HepG2 (cell line): ENCODE measurements around the gene ADAD2. TPM values are rescaled to one million over a fixed set of nuclear protein-coding genes. Genes with fewer than 3 reads are reported as not detected.

Experiments used
- CBX1 ChIP-seq: IDR thresholded peaks from one replicate; pipeline ENCODE4 v1.6.1; 2016; ENCODE audit warnings: antibody characterized with exemption, low read depth
- CCDC6 ChIP-seq: sonication (generic); formaldehyde crosslinking; IDR thresholded peaks from 2 replicates; pipeline ENCODE4 v1.8.1; 2022; ENCODE audit warnings: mild to moderate bottlenecking, missing genetic modification reagents, moderate library complexity
- ERF ChIP-seq: IDR thresholded peaks from 2 replicates; pipeline ENCODE4 v1.6.1; 2018; ENCODE audit warnings: missing biosample characterization, missing genetic modification reagents
- FIP1L1 ChIP-seq: fragments of 200-400 bp; formaldehyde crosslinking; IDR thresholded peaks from 2 replicates; pipeline ENCODE4 v1.6.1; 2018; ENCODE audit warnings: low read depth, mild to moderate bottlenecking, low read length, moderate library complexity, borderline replicate concordance; ENCODE audit not compliant: insufficient read depth
- FOXA3 ChIP-seq: IDR thresholded peaks from 2 replicates; pipeline ENCODE4 v1.6.1; 2016; ENCODE audit warnings: missing genetic modification reagents, missing compliant biosample characterization
- HNRNPH1 ChIP-seq: fragments of 200-400 bp; formaldehyde crosslinking; optimal IDR thresholded peaks from 2 replicates; pipeline ENCODE3; 2017; ENCODE audit warnings: mild to moderate bottlenecking, low read depth, low read length
- KAT2B ChIP-seq: fragments of 150-350 bp; IDR thresholded peaks from 2 replicates; pipeline ENCODE4 v1.6.1; 2014; ENCODE audit warnings: low read depth, low read length, borderline replicate concordance
- KMT2B ChIP-seq: IDR thresholded peaks from 2 replicates; pipeline ENCODE4 v1.6.1; 2016; ENCODE audit warnings: missing genetic modification reagents, missing compliant biosample characterization
- MEIS2 ChIP-seq: sonication (generic); formaldehyde crosslinking; IDR thresholded peaks from 2 replicates; pipeline ENCODE4 v1.9.0; 2021; ENCODE audit warnings: mild to moderate bottlenecking, missing genetic modification reagents
- MZF1 ChIP-seq: sonication (generic); formaldehyde crosslinking; IDR thresholded peaks from 2 replicates; pipeline ENCODE4 v1.8.1; 2023; ENCODE audit warnings: mild to moderate bottlenecking, missing genetic modification reagents, borderline replicate concordance
- NR0B2 ChIP-seq: sonication (generic); formaldehyde crosslinking; IDR thresholded peaks from 2 replicates; pipeline ENCODE4 v1.4.0; 2020; ENCODE audit warnings: mild to moderate bottlenecking, missing genetic modification reagents
- RFX3 ChIP-seq: IDR thresholded peaks from 2 replicates; pipeline ENCODE4 v1.6.1; 2016; ENCODE audit warnings: missing biosample characterization, missing genetic modification reagents
- SMAD9 ChIP-seq: sonication (generic); formaldehyde crosslinking; IDR thresholded peaks from 2 replicates; pipeline ENCODE4 v1.5.1; 2020; ENCODE audit warnings: mild to moderate bottlenecking, missing genetic modification reagents
- SNAPC4 ChIP-seq: sonication (generic); formaldehyde crosslinking; IDR thresholded peaks from 2 replicates; pipeline ENCODE4 v1.4.0; 2020; ENCODE audit warnings: mild to moderate bottlenecking, missing genetic modification reagents
- THAP11 ChIP-seq: IDR thresholded peaks from 2 replicates; pipeline ENCODE4 v1.6.1; 2016; ENCODE audit warnings: missing biosample characterization, missing genetic modification reagents
- ZNF121 ChIP-seq: sonication (generic); formaldehyde crosslinking; IDR thresholded peaks from 2 replicates; pipeline ENCODE4 v1.5.0; 2020; ENCODE audit warnings: mild to moderate bottlenecking, missing genetic modification reagents
- ZNF280B ChIP-seq: sonication (generic); formaldehyde crosslinking; IDR thresholded peaks from 2 replicates; pipeline ENCODE4 v1.5.0; 2020; ENCODE audit warnings: missing genetic modification reagents, mild to moderate bottlenecking, borderline replicate concordance
- ZNF335 ChIP-seq: sonication (generic); formaldehyde crosslinking; IDR thresholded peaks from 2 replicates; pipeline ENCODE4 v1.4.0; 2020; ENCODE audit warnings: missing genetic modification reagents
- ZNF337 ChIP-seq: sonication (generic); formaldehyde crosslinking; IDR thresholded peaks from 2 replicates; pipeline ENCODE4 v1.5.1; 2020; ENCODE audit warnings: missing genetic modification reagents, low read depth, mild to moderate bottlenecking, borderline replicate concordance
- ZNF501 ChIP-seq: sonication (generic); formaldehyde crosslinking; IDR thresholded peaks from 2 replicates; pipeline ENCODE4 v1.5.1; 2020; ENCODE audit warnings: mild to moderate bottlenecking, moderate library complexity, missing genetic modification reagents
- ZNF543 ChIP-seq: sonication (generic); formaldehyde crosslinking; IDR thresholded peaks from 2 replicates; pipeline ENCODE4 v1.4.0; 2020; ENCODE audit warnings: mild to moderate bottlenecking, missing genetic modification reagents
- ZNF577 ChIP-seq: sonication (generic); formaldehyde crosslinking; IDR thresholded peaks from 2 replicates; pipeline ENCODE4 v1.4.0; 2020; ENCODE audit warnings: mild to moderate bottlenecking, low read depth, missing genetic modification reagents, borderline replicate concordance
- ZNF619 ChIP-seq: sonication (generic); formaldehyde crosslinking; IDR thresholded peaks from 2 replicates; pipeline ENCODE4 v1.4.0; 2020; ENCODE audit warnings: mild to moderate bottlenecking, missing genetic modification reagents
- ZNF674 ChIP-seq: sonication (generic); formaldehyde crosslinking; IDR thresholded peaks from 2 replicates; pipeline ENCODE4 v1.5.0; 2020; ENCODE audit warnings: low read depth, mild to moderate bottlenecking, missing genetic modification reagents
- polyA plus RNA-seq, 8 experiments: library from polyadenylated mRNA; depleted of rRNA in 3 of 8; stranded (reverse) in 7 of 8; unstranded in 1 of 8; fragments of >200 nt; fragmentation: Illumina TruSeq in 4 of 8; extraction: Trizol in 4 of 8; gene quantifications; 2 replicates each; pipeline versions ENCODE4 v1.2.1 to v1.2.3, GENCODE V29; 2011 to 2016; ENCODE audit warnings: low read depth in 4 of 8, missing spikeins in 1 of 8, mixed read lengths in 1 of 8; ENCODE audit not compliant: insufficient read depth in 1 of 8
- total RNA-seq, 5 experiments: library from RNA; depleted of rRNA; stranded (reverse); fragments of >200 nt; fragmentation: Illumina TruSeq; extraction: Trizol; gene quantifications; 2 replicates each; pipeline ENCODE4 v1.2.3, GENCODE V29; 2016; ENCODE audit warnings: low read depth in 1 of 5

Gene ADAD2
- total and polyA plus RNA-seq, 2 of the 13 experiments (the other 11 are each of a cell fraction or from before 2014, with no cell fraction given) = not detected

- TF ChIP-seq SNAPC4 (CRISPR knock-in tag) = no peak
- no peak for TF ChIP-seq ZNF674 (CRISPR knock-in tag)
- TF ChIP-seq ZNF337 (CRISPR knock-in tag) = no peak
- TF ChIP-seq KAT2B = no peak
- TF ChIP-seq CCDC6 = no peak
- TF ChIP-seq NR0B2 (CRISPR knock-in tag) = no peak; the same call in 1 of the 2 replicates
- no peak for TF ChIP-seq MZF1 (CRISPR knock-in tag)
- TF ChIP-seq SMAD9 (CRISPR knock-in tag) = no peak
- TF ChIP-seq ZNF543 (CRISPR knock-in tag) = no peak
- TF ChIP-seq ZNF501 (CRISPR knock-in tag) = peak; percentile 64
- TF ChIP-seq ERF = peak; percentile 9; the same call in 1 of the 2 replicates
- 0 out of 2 replicates have a peak, but pooled peaks have one; percentile 49 for TF ChIP-seq ZNF280B (CRISPR knock-in tag)
- TF ChIP-seq ZNF121 (CRISPR knock-in tag) = no peak
- no peak for TF ChIP-seq THAP11 (CRISPR knock-in tag)
- no peak for TF ChIP-seq RFX3 (CRISPR knock-in tag)
- no peak for TF ChIP-seq ZNF577 (CRISPR knock-in tag)
- TF ChIP-seq HNRNPH1 = no peak
- TF ChIP-seq FIP1L1 = no peak
- TF ChIP-seq KMT2B (CRISPR knock-in tag) = peak; percentile 22; the same call in 1 of the 2 replicates
- TF ChIP-seq MEIS2 (CRISPR knock-in tag) = no peak
- TF ChIP-seq FOXA3 (CRISPR knock-in tag) = 0 out of 2 replicates have a peak, but pooled peaks have one; percentile 6
- TF ChIP-seq CBX1 = no peak
- no peak for TF ChIP-seq ZNF619 (CRISPR knock-in tag)
- TF ChIP-seq ZNF335 (CRISPR knock-in tag) = 0 out of 2 replicates have a peak, but pooled peaks have one; percentile 3
These were observed 46.6 kb upstream of the ADAD2 start (continued) for GRCh38 chr16:84144209-84144858.
